ENCODE results near the gene SLC1A4. TPM values are rescaled to one million over a fixed set of nuclear protein-coding genes. Genes with fewer than 3 reads are reported as not detected.

The SLC1A4 gene
- total RNA-seq, 1 experiment from 2014 or later: 9.1 TPM

DNA sequence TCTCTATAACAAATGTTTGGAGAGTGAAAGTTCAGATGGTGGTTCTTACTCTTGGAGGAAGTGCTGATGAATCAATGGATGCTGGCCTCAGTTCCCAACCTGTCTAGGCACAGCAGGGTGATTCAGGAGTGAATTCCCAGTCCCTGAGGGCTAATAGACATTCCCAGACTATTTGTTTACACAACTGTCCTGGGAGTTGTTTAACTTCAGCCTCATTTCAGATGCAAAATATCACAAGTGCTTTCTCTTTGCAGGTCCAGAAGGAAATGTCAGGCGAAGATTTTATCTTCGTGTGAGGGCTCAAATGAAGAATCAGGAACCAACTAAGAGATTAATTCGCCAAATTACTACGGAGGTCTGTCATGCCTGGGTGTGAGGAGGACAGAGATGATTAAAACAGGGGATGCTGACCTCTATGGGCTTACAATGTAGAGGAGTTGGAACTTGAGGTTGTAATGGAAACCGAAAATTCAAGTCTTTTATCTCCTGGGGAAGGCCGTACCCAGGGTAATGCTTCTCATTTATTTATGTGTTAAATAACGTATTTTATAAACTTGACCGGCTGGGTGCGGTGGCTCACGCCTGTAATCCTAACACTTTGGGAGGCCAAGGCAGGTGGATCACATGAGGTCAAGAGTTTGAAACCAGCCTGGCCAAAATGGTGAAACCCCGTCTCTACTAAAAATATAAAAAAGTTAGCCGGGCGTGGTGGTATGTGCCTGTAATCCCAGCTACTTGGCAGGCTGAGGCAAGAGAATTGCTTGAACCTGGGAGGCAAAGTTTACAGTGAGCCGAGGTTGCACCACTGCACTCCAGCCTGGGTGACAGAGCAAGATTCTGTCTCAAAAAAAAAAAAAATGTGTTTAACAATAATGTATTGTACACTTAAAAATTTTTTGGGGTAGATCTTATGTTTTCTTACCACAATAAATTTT lies 38.7 kb upstream of the SLC1A4 start:
- no peaks in the 10 kb centered on the region for H3F3A ChIP-seq (ENCODE audit: low read length, unreplicated experiment)
- no peaks in the 10 kb centered on the region for H4K20me1 ChIP-seq (ENCODE audit: low read length)
- no peaks in the 10 kb centered on the region for H3K9me3 ChIP-seq (ENCODE audit: low read length)
- intact Hi-C loops (cut with micrococcal nuclease): no loop called here
- H3K79me2 ChIP-seq (ENCODE audit: low read length): no peaks in the 10 kb centered on the region
- peaks cover 13% of the 10 kb centered on the region for H3K4me1 ChIP-seq (ENCODE audit: insufficient read depth, low read length)
- H2AFZ ChIP-seq (ENCODE audit: low read length): no peak overlapping the region
- H3K4me2 ChIP-seq (ENCODE audit: low read length): no peak overlapping the region
- no peak overlapping the region for H3K9ac ChIP-seq (ENCODE audit: low read length)
- CTCF ChIA-PET: no interaction called here
- ATAC-seq: no peak
- DNase-seq: no peak
- POLR2A ChIA-PET (ENCODE audit: unreplicated experiment): no interaction called here
- no peaks in the 10 kb centered on the region for H3K9me2 ChIP-seq (replicated peaks; ENCODE audit: low read length)
- no TSS peak for BruUV-seq (replicated peaks)
- H3K27me3 ChIP-seq (ENCODE audit: low read length): no peaks in the 10 kb centered on the region
- H3K4me3 ChIP-seq (ENCODE audit: low read length): no peak overlapping the region
- no peaks in the 10 kb centered on the region for H3K36me3 ChIP-seq (ENCODE audit: low read depth, low read length)
- H3K27ac ChIP-seq (ENCODE audit: low read length): no peak overlapping the region
- TF ChIP-seq EZH2phosphoT487 (IDR thresholded peaks at IDR 0.05; ENCODE audit: borderline replicate concordance, low read length) (no peak), EZH2 (IDR thresholded peaks at IDR 0.05; ENCODE audit: low read length, unreplicated experiment) (no peak)
- TF ChIP-seq, protein P1, sequence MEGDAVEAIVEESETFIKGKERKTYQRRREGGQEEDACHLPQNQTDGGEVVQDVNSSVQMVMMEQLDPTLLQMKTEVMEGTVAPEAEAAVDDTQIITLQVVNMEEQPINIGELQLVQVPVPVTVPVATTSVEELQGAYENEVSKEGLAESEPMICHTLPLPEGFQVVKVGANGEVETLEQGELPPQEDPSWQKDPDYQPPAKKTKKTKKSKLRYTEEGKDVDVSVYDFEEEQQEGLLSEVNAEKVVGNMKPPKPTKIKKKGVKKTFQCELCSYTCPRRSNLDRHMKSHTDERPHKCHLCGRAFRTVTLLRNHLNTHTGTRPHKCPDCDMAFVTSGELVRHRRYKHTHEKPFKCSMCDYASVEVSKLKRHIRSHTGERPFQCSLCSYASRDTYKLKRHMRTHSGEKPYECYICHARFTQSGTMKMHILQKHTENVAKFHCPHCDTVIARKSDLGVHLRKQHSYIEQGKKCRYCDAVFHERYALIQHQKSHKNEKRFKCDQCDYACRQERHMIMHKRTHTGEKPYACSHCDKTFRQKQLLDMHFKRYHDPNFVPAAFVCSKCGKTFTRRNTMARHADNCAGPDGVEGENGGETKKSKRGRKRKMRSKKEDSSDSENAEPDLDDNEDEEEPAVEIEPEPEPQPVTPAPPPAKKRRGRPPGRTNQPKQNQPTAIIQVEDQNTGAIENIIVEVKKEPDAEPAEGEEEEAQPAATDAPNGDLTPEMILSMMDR (conservative IDR thresholded peaks at IDR 0.05; ENCODE audit: low read depth, low read length): no peak

DNA sequence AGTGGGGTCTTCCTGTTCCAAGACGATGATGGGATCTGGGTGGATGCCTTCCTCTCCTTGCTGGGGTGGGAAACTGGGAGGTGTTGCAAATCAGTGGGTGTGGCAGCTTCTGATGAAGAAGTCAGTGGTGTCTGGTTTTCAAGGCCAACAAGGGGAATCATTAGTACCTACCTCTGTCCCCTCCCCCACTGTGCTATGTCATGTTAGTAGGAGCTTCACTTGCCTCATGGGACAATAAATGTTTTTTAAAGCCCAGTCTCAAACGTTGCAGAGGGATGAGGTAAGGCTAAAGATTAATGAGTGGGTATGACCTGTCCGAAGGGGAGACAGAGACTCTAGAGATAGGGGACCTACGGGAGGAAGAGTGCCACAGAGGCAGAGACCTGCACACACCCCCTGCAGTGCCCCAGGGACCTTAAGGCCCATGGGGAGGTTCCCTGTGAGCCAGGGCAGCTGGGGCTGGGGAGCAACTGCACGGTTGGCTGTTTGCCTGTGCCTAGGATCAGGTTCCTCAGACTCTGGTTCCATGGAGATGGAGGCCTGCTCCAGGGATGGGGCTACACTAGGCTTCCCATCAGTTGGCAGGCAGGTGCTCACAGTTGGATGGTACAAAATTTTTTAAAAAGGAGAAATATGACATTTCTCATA lies 37.8 kb upstream of the SLC1A4 start:
- H3K9ac ChIP-seq (ENCODE audit: low read length): no peak overlapping the region
- no peaks in the 10 kb centered on the region for H4K20me1 ChIP-seq (ENCODE audit: low read length)
- POLR2A ChIA-PET (ENCODE audit: unreplicated experiment): no interaction called here
- H3F3A ChIP-seq (ENCODE audit: low read length, unreplicated experiment): no peaks in the 10 kb centered on the region
- no peak overlapping the region for H3K27ac ChIP-seq (ENCODE audit: low read length)
- DNase-seq (no peak), ATAC-seq (no peak)
- BruUV-seq (replicated peaks): no TSS peak
- peaks cover 13% of the 10 kb centered on the region for H3K4me1 ChIP-seq (ENCODE audit: insufficient read depth, low read length)
- CTCF ChIA-PET: no interaction called here
- no peaks in the 10 kb centered on the region for H3K79me2 ChIP-seq (ENCODE audit: low read length)
- TF ChIP-seq, protein P1 (conservative IDR thresholded peaks at IDR 0.05; ENCODE audit: low read depth, low read length): no peak
- no peak for TF ChIP-seq EZH2 (IDR thresholded peaks at IDR 0.05; ENCODE audit: low read length, unreplicated experiment)
- no peak for TF ChIP-seq EZH2phosphoT487 (IDR thresholded peaks at IDR 0.05; ENCODE audit: borderline replicate concordance, low read length)
- no peaks in the 10 kb centered on the region for H3K9me3 ChIP-seq (ENCODE audit: low read length)
- intact Hi-C loops (cut with micrococcal nuclease): no loop called here
- H3K36me3 ChIP-seq (ENCODE audit: low read depth, low read length): no peaks in the 10 kb centered on the region
- H3K4me2 ChIP-seq (ENCODE audit: low read length): no peak overlapping the region
- no peaks in the 10 kb centered on the region for H3K27me3 ChIP-seq (ENCODE audit: low read length)
- no peak overlapping the region for H3K4me3 ChIP-seq (ENCODE audit: low read length)
- H3K9me2 ChIP-seq (replicated peaks; ENCODE audit: low read length): no peaks in the 10 kb centered on the region
- no peak overlapping the region for H2AFZ ChIP-seq (ENCODE audit: low read length)

DNA sequence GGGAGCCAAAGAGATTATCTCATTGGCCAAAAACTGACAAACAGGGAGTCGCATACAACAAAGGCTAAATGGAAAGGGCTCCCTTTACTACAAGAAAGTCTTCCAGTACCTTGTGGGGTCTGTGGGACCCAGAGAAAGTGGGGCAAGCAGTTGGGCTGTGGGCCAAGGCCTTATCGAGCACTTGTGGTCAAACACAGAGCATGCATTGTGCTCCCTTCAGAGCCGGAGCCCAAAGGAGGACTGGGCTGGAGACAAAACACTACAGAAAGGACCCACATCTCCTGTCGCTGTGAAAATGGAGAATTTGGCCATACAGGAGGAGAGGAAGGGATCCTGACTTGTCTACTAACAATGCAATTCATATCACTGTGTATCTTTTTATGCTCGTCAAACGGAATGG lies 37.1 kb upstream of the SLC1A4 start:
- Histone ChIP-seq H3K79me2 (ENCODE audit: low read length) (no peaks in the 10 kb centered on the region), H3K27me3 (ENCODE audit: low read length) (no peaks in the 10 kb centered on the region), H2AFZ (ENCODE audit: low read length) (no peak overlapping the region), H3K9ac (ENCODE audit: low read length) (no peak overlapping the region), H3K9me2 (replicated peaks; ENCODE audit: low read length) (no peaks in the 10 kb centered on the region), H4K20me1 (ENCODE audit: low read length) (no peaks in the 10 kb centered on the region), H3K36me3 (ENCODE audit: low read depth, low read length) (no peaks in the 10 kb centered on the region), H3F3A (ENCODE audit: low read length, unreplicated experiment) (no peaks in the 10 kb centered on the region), H3K27ac (ENCODE audit: low read length) (no peak overlapping the region), H3K4me1 (ENCODE audit: insufficient read depth, low read length) (peaks cover 13% of the 10 kb centered on the region), H3K4me2 (ENCODE audit: low read length) (no peak overlapping the region), H3K9me3 (ENCODE audit: low read length) (no peaks in the 10 kb centered on the region), H3K4me3 (ENCODE audit: low read length) (no peak overlapping the region)
- ChIA-PET CTCF (no interaction called here), POLR2A (ENCODE audit: unreplicated experiment) (no interaction called here)
- no peak for DNase-seq
- no peak for ATAC-seq
- BruUV-seq (replicated peaks): no TSS peak
- intact Hi-C loops (cut with micrococcal nuclease): no loop called here
- TF ChIP-seq, protein P1 (conservative IDR thresholded peaks at IDR 0.05; ENCODE audit: low read depth, low read length): no peak
- no peak for TF ChIP-seq EZH2 (IDR thresholded peaks at IDR 0.05; ENCODE audit: low read length, unreplicated experiment)
- no peak for TF ChIP-seq EZH2phosphoT487 (IDR thresholded peaks at IDR 0.05; ENCODE audit: borderline replicate concordance, low read length)
